Smooth muscle cell (in vitro differentiated cells): ENCODE data around the gene RNF125. TPM values are rescaled to one million over a fixed set of nuclear protein-coding genes. Genes with fewer than 3 reads are reported as not detected.

Experiments used
- DNase-seq: peaks from one replicate; lab custom pipeline; 2025; ENCODE audit not compliant: unreplicated experiment; lab: John Stamatoyannopoulos, UW
- H2AFZ ChIP-seq: fragments of 200-600 bp; sonication (generic); 2 replicates; pipeline ENCODE4 v1.6.0; 2016; ENCODE audit warnings: antibody characterized with exemption, low read depth, mild to moderate bottlenecking
- H3F3A ChIP-seq: fragments of 200-600 bp; sonication (generic); 2 replicates; pipeline ENCODE4 v1.6.0; 2017; ENCODE audit warnings: antibody characterized with exemption, low read depth
- H3K27ac ChIP-seq: fragments of 200-600 bp; sonication (generic); 2 replicates; pipeline ENCODE4 v1.5.1; 2016; ENCODE audit warnings: low read depth, mild to moderate bottlenecking
- H3K27me3 ChIP-seq: fragments of 200-600 bp; sonication (generic); 2 replicates; pipeline ENCODE4 v1.6.1; 2016; ENCODE audit warnings: low read depth, mild to moderate bottlenecking
- H3K36me3 ChIP-seq: fragments of 200-600 bp; sonication (generic); 2 replicates; pipeline ENCODE4 v1.5.1; 2016; ENCODE audit warnings: low read depth
- H3K4me1 ChIP-seq: fragments of 200-600 bp; sonication (generic); 2 replicates; pipeline ENCODE4 v1.5.1; 2016; ENCODE audit warnings: low read depth
- H3K4me2 ChIP-seq: fragments of 200-600 bp; sonication (generic); 2 replicates; pipeline ENCODE4 v1.6.0; 2016; ENCODE audit warnings: mild to moderate bottlenecking
- H3K4me3 ChIP-seq: fragments of 200-600 bp; sonication (generic); 2 replicates; pipeline ENCODE4 v1.5.1; 2016; ENCODE audit warnings: mild to moderate bottlenecking
- H3K79me2 ChIP-seq: fragments of 200-600 bp; sonication (generic); 2 replicates; pipeline ENCODE4 v1.6.0; 2016; ENCODE audit warnings: low read depth, mild to moderate bottlenecking
- H3K9ac ChIP-seq: fragments of 200-600 bp; sonication (generic); 2 replicates; pipeline ENCODE4 v1.6.0; 2016; ENCODE audit warnings: low read depth
- H3K9me3 ChIP-seq: fragments of 200-600 bp; sonication (generic); replicated peaks from 2 replicates; pipeline ENCODE4 v1.5.1; 2016; ENCODE audit warnings: low read depth
- H4K20me1 ChIP-seq: fragments of 200-600 bp; sonication (generic); 2 replicates; pipeline ENCODE4 v1.6.0; 2016; ENCODE audit warnings: low read depth
- WGBS: methylation state at CpG from one replicate; pipeline ENCODE4 v1.1.7; 2016; ENCODE audit warnings: low lambda C conversion rate; 5-methylcytosine and 5-hydroxymethylcytosine counted together
- polyA plus RNA-seq: library from polyadenylated mRNA; unstranded; fragments of >200 nt; fragmentation: Nextera tagmentation; extraction: Ambion mirVana; gene quantifications from 2 replicates; pipeline ENCODE4 v1.2.1, GENCODE V29; 2016
- total RNA-seq: library from RNA; depleted of rRNA; stranded (reverse); fragments of >200 nt; gene quantifications from 2 replicates; pipeline ENCODE4 v1.2.3, GENCODE V29; 2014
- TF ChIP-seq, protein P1 (sequence below): fragments of 200-600 bp; sonication (generic); IDR thresholded peaks from 2 replicates; pipeline ENCODE4 v1.5.1; 2017; ENCODE audit warnings: borderline replicate concordance, mild to moderate bottlenecking, antibody characterized with exemption; ENCODE audit not compliant: insufficient read depth, poor library complexity, severe bottlenecking

The RNF125 gene
- total and polyA plus RNA-seq, 2 experiments from 2014 or later = 0.09 TPM; not detected in 1

DNA sequence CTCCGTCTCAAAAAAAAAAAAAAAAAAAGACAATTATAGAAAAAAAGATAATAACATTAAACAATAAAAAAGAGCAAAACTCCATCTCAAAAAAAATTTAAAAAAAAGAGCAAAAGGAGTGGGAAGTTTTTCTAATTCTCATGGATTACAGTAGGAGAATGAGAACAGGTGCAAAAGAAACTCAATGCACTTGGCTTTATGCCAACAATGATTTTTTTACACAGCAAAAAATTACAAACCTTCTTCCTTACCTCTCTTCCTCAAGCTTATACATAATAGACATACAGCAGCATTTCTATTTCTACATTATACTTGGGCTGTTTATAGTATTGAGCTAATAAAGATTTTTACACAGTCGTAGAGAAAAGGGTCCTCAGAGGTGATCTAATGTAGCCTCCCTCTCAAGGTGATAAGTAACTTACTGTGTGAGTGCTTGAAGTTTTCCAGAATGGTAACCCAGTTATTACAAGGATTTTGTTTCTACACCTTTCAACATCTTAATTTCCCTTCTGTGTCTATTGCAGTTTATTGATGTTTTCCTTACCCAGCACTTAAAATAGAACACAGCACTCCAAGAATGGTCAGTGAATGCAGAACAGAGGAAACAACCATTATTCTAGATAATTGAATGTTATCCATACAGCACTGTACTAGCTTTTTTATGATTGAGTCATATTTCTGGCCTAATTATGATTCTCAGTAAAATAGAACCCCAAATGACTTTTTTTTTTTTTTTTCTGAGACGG lies 38.2 kb downstream of the RNF125 start:
- Histone ChIP-seq H3F3A (no peaks in the 10 kb centered on the region), H4K20me1 (no peaks in the 10 kb centered on the region), H3K27ac (no peak overlapping the region), H2AFZ (no peak overlapping the region), H3K36me3 (no peaks in the 10 kb centered on the region), H3K4me2 (no peak overlapping the region), H3K9me3 (no peaks in the 10 kb centered on the region), H3K4me3 (no peak overlapping the region), H3K4me1 (peaks cover 3% of the 10 kb centered on the region), H3K9ac (no peak overlapping the region), H3K27me3 (no peaks in the 10 kb centered on the region), H3K79me2 (no peaks in the 10 kb centered on the region)
- TF ChIP-seq, protein P1, sequence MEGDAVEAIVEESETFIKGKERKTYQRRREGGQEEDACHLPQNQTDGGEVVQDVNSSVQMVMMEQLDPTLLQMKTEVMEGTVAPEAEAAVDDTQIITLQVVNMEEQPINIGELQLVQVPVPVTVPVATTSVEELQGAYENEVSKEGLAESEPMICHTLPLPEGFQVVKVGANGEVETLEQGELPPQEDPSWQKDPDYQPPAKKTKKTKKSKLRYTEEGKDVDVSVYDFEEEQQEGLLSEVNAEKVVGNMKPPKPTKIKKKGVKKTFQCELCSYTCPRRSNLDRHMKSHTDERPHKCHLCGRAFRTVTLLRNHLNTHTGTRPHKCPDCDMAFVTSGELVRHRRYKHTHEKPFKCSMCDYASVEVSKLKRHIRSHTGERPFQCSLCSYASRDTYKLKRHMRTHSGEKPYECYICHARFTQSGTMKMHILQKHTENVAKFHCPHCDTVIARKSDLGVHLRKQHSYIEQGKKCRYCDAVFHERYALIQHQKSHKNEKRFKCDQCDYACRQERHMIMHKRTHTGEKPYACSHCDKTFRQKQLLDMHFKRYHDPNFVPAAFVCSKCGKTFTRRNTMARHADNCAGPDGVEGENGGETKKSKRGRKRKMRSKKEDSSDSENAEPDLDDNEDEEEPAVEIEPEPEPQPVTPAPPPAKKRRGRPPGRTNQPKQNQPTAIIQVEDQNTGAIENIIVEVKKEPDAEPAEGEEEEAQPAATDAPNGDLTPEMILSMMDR = no peak
- 85% methylated on average over 3 of the region's 3 CpGs for WGBS
- no peak for DNase-seq

DNA sequence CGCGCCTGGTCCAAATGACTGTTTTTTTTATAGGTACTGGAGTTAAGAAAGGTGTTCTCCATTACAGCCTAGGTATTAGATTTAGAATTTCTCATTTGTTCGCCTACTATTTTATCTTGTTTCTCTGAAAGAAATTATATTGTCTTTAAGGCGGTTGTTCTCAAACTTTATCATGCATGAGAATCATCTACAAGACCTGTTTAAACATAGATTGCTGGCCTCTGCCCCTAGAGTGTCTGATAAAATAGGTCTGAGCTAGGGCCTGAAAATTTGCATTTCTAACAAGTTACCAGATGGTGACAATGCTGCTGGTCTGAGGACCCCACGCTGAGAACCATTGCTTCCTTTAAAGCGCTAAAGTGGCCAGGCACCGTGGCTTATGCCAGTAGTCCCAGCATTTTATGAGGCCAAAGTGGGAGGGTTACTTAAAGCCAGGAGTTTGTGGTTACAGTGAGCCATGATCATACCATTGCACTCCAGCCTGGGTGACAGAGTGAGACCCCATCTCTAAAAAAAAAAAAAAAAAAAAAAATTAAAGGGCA lies 39.1 kb downstream of the RNF125 start:
- TF ChIP-seq, protein P1 = no peak

DNA sequence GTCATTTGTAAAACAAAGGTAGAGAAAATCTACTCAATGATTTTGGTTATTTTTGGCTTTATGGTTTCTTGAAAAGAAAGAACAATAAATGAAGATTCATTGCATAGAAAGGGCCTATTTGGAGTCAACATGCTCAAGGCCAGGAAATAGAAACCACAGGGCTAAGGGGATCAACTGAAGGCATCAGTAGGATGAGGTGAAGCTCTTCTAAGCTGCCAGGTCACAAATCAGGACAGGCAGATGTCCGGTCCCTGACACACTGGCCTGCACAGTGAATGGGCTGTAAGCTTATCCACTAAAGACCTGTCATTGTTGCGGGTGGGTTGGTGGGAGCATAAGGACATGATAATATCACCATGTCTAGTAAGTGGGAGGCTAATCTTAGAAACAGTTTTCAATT lies 41.4 kb downstream of the RNF125 start:
- Histone ChIP-seq H3K4me3 (no peak overlapping the region), H2AFZ (no peak overlapping the region), H3K9me3 (no peaks in the 10 kb centered on the region), H3K27ac (no peak overlapping the region), H3F3A (no peaks in the 10 kb centered on the region), H4K20me1 (no peaks in the 10 kb centered on the region), H3K79me2 (no peaks in the 10 kb centered on the region), H3K4me1 (peaks cover 3% of the 10 kb centered on the region), H3K9ac (no peak overlapping the region), H3K27me3 (no peaks in the 10 kb centered on the region), H3K4me2 (no peak overlapping the region), H3K36me3 (no peaks in the 10 kb centered on the region)
- WGBS = 91% methylated on average over 2 of the region's 2 CpGs
- TF ChIP-seq, protein P1 = no peak
- no peak for DNase-seq

More for the DNA sequence above, 39.1 kb downstream of the RNF125 start:
- no peaks in the 10 kb centered on the region for H3K36me3 ChIP-seq
- no peaks in the 10 kb centered on the region for H4K20me1 ChIP-seq
- no peak overlapping the region for H2AFZ ChIP-seq
- H3K27me3 ChIP-seq = no peaks in the 10 kb centered on the region
- no peak overlapping the region for H3K9ac ChIP-seq
- peaks cover 3% of the 10 kb centered on the region for H3K4me1 ChIP-seq
- H3F3A ChIP-seq = no peaks in the 10 kb centered on the region
- no peak for DNase-seq
- no peak overlapping the region for H3K4me3 ChIP-seq
- H3K9me3 ChIP-seq = no peaks in the 10 kb centered on the region
- H3K4me2 ChIP-seq = no peak overlapping the region
- H3K79me2 ChIP-seq = no peaks in the 10 kb centered on the region
- WGBS = 54% methylated on average over 7 of the region's 7 CpGs
- H3K27ac ChIP-seq = no peak overlapping the region
